ENCODE results near the gene SLC16A4. TPM values are rescaled to one million over a fixed set of nuclear protein-coding genes. Genes with fewer than 3 reads are reported as not detected.

The SLC16A4 gene
- total RNA-seq, 1 donor from 2014 or later: 0.96 TPM

- H3K9me3 Mint-ChIP-seq: no peaks in the 10 kb centered on the region
- H3K27ac Mint-ChIP-seq (ENCODE audit: unreplicated experiment): peak overlapping the region; percentile 65
- peaks cover 5% of the 10 kb centered on the region for H3K36me3 Mint-ChIP-seq (ENCODE audit: low read depth)
- no peak for DNase-seq (ENCODE audit: low read depth, low spot score)
- H3K27me3 Mint-ChIP-seq (ENCODE audit: low read depth): no peaks in the 10 kb centered on the region
- H3K4me3 Mint-ChIP-seq: no peak overlapping the region
- TF ChIP-seq CTCF (conservative IDR thresholded peaks at IDR 0.05): no peak
- peaks cover 41% of the 10 kb centered on the region for H3K4me1 Mint-ChIP-seq
These were observed 730 bp downstream of the SLC16A4 start for GRCh38 chr1:110390096-110390495.

- no peaks in the 10 kb centered on the region for H3K27me3 Mint-ChIP-seq (ENCODE audit: low read depth)
- no peak for TF ChIP-seq CTCF (conservative IDR thresholded peaks at IDR 0.05)
- H3K27ac Mint-ChIP-seq (ENCODE audit: unreplicated experiment): no peak overlapping the region
- no peaks in the 10 kb centered on the region for H3K9me3 Mint-ChIP-seq
- H3K4me3 Mint-ChIP-seq: no peak overlapping the region
- no peak for DNase-seq (ENCODE audit: low read depth, low spot score)
- peaks cover 4% of the 10 kb centered on the region for H3K36me3 Mint-ChIP-seq (ENCODE audit: low read depth)
- H3K4me1 Mint-ChIP-seq: peaks cover 32% of the 10 kb centered on the region
These were observed 3.6 kb downstream of the SLC16A4 start for GRCh38 chr1:110387048-110387754.

- Mint-ChIP-seq H3K4me3 (no peak overlapping the region), H3K27ac (ENCODE audit: unreplicated experiment) (no peak overlapping the region), H3K4me1 (peaks cover 17% of the 10 kb centered on the region), H3K27me3 (ENCODE audit: low read depth) (no peaks in the 10 kb centered on the region), H3K36me3 (ENCODE audit: low read depth) (peaks cover 7% of the 10 kb centered on the region), H3K9me3 (no peaks in the 10 kb centered on the region)
- no peak for TF ChIP-seq CTCF (conservative IDR thresholded peaks at IDR 0.05)
- no peak for DNase-seq (ENCODE audit: low read depth, low spot score)
These were observed 5.5 kb downstream of the SLC16A4 start for GRCh38 chr1:110385369-110385768.

GRCh38 chr1:110384581-110385321 lies 6.1 kb downstream of the SLC16A4 start:
- no peak for DNase-seq (ENCODE audit: low read depth, low spot score)
- Mint-ChIP-seq H3K9me3 (no peaks in the 10 kb centered on the region), H3K4me1 (peaks cover 11% of the 10 kb centered on the region), H3K36me3 (ENCODE audit: low read depth) (peaks cover 7% of the 10 kb centered on the region), H3K27me3 (ENCODE audit: low read depth) (no peaks in the 10 kb centered on the region), H3K4me3 (no peak overlapping the region), H3K27ac (ENCODE audit: unreplicated experiment) (no peak overlapping the region)
- no peak for TF ChIP-seq CTCF (conservative IDR thresholded peaks at IDR 0.05)

GRCh38 chr1:110383251-110383990 lies 7.4 kb downstream of the SLC16A4 start:
- no peak overlapping the region for H3K27ac Mint-ChIP-seq (ENCODE audit: unreplicated experiment)

More at GRCh38 chr1:110383251-110383990, 7.4 kb downstream of the SLC16A4 start:
- Mint-ChIP-seq H3K36me3 (ENCODE audit: low read depth) (peaks cover 7% of the 10 kb centered on the region), H3K27me3 (ENCODE audit: low read depth) (no peaks in the 10 kb centered on the region), H3K9me3 (no peaks in the 10 kb centered on the region), H3K4me1 (peaks cover 11% of the 10 kb centered on the region), H3K4me3 (no peak overlapping the region)
- DNase-seq (ENCODE audit: low read depth, low spot score): no peak
- no peak for TF ChIP-seq CTCF (conservative IDR thresholded peaks at IDR 0.05)
